ENCODE data around the gene TNFRSF17. TPM values are rescaled to one million over a fixed set of nuclear protein-coding genes. Genes with fewer than 3 reads are reported as not detected.

Gene TNFRSF17
- total and polyA plus RNA-seq, 10 of the 15 experiments (the other 5 are each of a cell fraction or from before 2014, with no cell fraction given): 106 to 461 (median 179) TPM

GRCh38 chr16:11994143-11995119, 29.4 kb downstream of the TNFRSF17 start:
- TF ChIP-seq CTCF (IDR thresholded peaks at IDR 0.05 in 2 of 3, conservative IDR thresholded peaks at IDR 0.05 in 1 of 3; ENCODE audit: control insufficient read depth in 2 of 3, extremely low read depth in 1 of 3, insufficient read depth in 1 of 3, low read depth in 3 of 3, low read length in 3 of 3) (peak in 1 of 3 experiments; percentile 10; a peak in 1 of 6 replicates), USF1 (IDR thresholded peaks at IDR 0.05; ENCODE audit: borderline replicate concordance, extremely low read length, insufficient read depth, low read depth, low read length) (peak; percentile 27), RAD51 (IDR thresholded peaks at IDR 0.05) (peak; percentile 39; the same call in 1 of the 2 replicates), IKZF1 (conservative IDR thresholded peaks at IDR 0.05) (no peak), NFIC (IDR thresholded peaks at IDR 0.05; ENCODE audit: low read depth, low read length) (no peak), ATF7 (IDR thresholded peaks at IDR 0.05; ENCODE audit: low read depth) (peak; percentile 9; the same call in 1 of the 2 replicates), MEF2B (IDR thresholded peaks at IDR 0.05; ENCODE audit: partially characterized antibody, poor library complexity, severe bottlenecking) (peak; percentile 78), EED (IDR thresholded peaks at IDR 0.05; ENCODE audit: low read depth) (peak; percentile 1; the same call in 1 of the 2 replicates)
- ATAC-seq (peak; percentile 69), DNase-seq (ENCODE audit: low read depth, low spot score) (no peak), FAIRE-seq (no peak)
- H4K20me1 ChIP-seq (ENCODE audit: control insufficient read depth, insufficient read depth): no peaks in the 10 kb centered on the region; the same call in 1 of the 2 replicates
- H3K4me2 ChIP-seq (ENCODE audit: control insufficient read depth, insufficient read depth): peak overlapping the region; percentile 35
- RAD21 ChIA-PET (ENCODE audit: unreplicated experiment): interaction anchor here (1.3 to 2.5 kb wide), 6 partner anchors 14 to 45 kb away, joined by 3 to 11 read pairs (median 7); partner anchors contain the start of gene TNFRSF17
- peak overlapping the region; percentile 38; the same call in 1 of the 2 replicates for H3K27ac ChIP-seq (ENCODE audit: control insufficient read depth, insufficient read depth)
- H3K4me1 ChIP-seq (ENCODE audit: control insufficient read depth, insufficient read depth, low read length): peaks cover 7% of the 10 kb centered on the region
- SMC1A ChIA-PET (ENCODE audit: uncharacterized antibody, unreplicated experiment): interaction anchor here (0.6 to 5.4 kb wide), 11 partner anchors 11 to 188 kb away, joined by 3 to 30 read pairs (median 5); partner anchors contain the start of genes SNX29 and TNFRSF17
- WGBS (ENCODE audit: insufficient coverage, insufficient replicate concordance, low lambda C conversion rate, missing lambda C conversion rate): 52% methylated on average over 8 of the region's 8 CpGs
- no peak overlapping the region for H2AFZ ChIP-seq (ENCODE audit: control insufficient read depth, low read depth, low read length)
- H3K79me2 ChIP-seq (ENCODE audit: control insufficient read depth, insufficient read depth, low read length): peaks cover 63% of the 10 kb centered on the region
- H3K36me3 ChIP-seq (ENCODE audit: control insufficient read depth in 2 of 2, insufficient read depth in 2 of 2, low read length in 1 of 2): peaks cover 3 to 22% of the 10 kb centered on the region in 2 experiments
- CTCF ChIA-PET: interaction anchor here (0.6 to 3.3 kb wide), 6 partner anchors 10 to 1068 kb away, joined by 3 to 16 read pairs (median 6); no protein-coding TSS in a partner anchor
- H3K9me3 ChIP-seq (replicated peaks; ENCODE audit: control insufficient read depth, insufficient read depth, low read length): no peaks in the 10 kb centered on the region
- H3K9ac ChIP-seq (ENCODE audit: control insufficient read depth, insufficient read depth, low read length): no peak overlapping the region
- intact Hi-C loops (cut with micrococcal nuclease; ENCODE audit: unreplicated experiment): no loop called here
- H3K4me3 ChIP-seq: no peak overlapping the region
- POLR2A ChIA-PET: interaction anchor here (0.5 to 2.0 kb wide), 5 partner anchors 18 to 83 kb away, joined by 3 to 5 read pairs (median 3); partner anchors contain the start of genes SNX29 and TNFRSF17
- in situ Hi-C loops (cut with MboI): no loop called here
- no TSS peak for BruUV-seq (replicated peaks)
- no peaks in the 10 kb centered on the region for H3K27me3 ChIP-seq (replicated peaks in 1 of 2; ENCODE audit: control insufficient read depth in 2 of 2, insufficient read depth in 2 of 2, low read length in 1 of 2)
